Measurements from ENCODE around the gene SPRYD3.
A peak's percentile ranks its signal among the peaks of the same experiment; 100 is the strongest.
"Not testable (repeated sequence)": the region's sequence is repeated elsewhere in the genome, so short reads cannot be mapped to it uniquely, and the experiment has no call there.

SPRYD3 gene

DNA sequence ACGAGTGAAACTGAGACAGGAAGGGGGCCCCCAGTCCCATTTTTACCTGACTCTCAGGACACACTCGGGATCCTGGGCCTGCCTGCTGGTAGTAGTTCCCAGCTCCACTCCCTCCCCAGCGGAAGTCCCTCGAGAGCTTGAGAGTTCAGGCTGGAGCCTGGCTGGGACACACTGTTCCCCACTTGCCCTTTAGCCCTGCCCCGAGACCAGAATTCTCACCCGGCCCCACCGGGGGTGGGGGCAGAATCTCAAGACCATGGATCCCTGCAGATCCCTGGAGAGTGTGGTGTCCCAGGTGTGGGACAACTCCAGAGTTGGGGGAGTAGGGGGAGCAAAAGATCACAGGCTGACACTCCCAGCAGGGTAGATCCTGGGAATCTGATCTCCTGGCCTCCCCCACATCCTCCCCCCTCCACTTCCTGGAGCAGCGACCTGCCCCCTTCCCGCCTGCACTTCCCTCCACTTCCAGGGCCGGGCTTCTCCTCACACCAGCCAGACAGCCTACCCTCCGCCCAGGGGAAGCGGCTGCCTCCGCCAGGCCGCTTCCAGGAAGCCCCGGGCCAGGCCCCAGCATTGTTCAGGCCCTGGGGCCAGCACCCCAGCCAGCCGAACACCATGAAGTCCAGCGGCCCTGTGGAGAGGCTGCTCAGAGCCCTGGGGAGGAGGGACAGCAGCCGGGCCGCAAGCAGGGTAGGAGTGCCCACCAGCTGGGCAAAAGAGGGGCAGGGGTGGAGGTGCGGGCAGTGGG, 29.4 kb downstream of the SPRYD3 start, which contains the start of gene TNS2:
TNS2 (plus strand) TSS at position 495 of the 748 bp plus-strand sequence; CDS start at position 616, 121 bp downstream.
- DNase-seq: peak; percentile 65

DNA sequence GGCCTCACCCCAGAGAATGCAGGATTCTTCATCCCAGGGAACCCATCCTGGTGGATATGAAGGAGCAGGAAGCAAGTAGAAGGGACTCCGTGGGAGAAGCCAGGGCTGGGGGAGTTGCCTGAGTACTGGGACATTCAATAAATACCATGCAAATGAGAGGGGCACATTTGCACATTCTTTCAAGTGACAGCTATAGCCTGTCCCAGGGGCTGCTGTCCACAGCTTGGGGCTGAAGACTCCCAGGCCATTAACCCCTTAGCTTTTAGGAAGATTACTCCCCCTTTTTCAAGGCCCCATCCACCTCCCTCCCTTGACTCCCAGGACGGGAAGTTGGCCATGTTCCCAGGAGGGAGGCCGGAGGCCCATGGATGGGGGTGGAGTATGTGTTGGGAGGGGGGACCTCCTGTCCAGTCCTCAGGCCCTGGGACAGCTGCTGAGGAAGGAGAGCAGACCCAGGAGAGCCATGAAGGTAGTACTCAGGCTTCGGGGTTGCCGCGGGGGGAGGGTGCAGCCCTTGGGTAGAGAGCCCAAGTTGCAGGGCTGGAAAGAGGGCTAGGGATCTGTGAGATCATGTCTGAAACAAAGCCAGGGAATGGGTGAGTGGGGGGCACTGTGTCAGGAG, 30.3 kb downstream of the SPRYD3 start:
- peak; percentile 64 for DNase-seq

- DNase-seq: no peak
Observed at GRCh38 chr12:53048033-53048779, 31.0 kb downstream of the SPRYD3 start.

- DNase-seq: peak; percentile 93
Observed at GRCh38 chr12:53047221-53048032, 31.8 kb downstream of the SPRYD3 start.

GRCh38 chr12:53046655-53047220, 32.5 kb downstream of the SPRYD3 start:
- peak; percentile 93 for DNase-seq

DNA sequence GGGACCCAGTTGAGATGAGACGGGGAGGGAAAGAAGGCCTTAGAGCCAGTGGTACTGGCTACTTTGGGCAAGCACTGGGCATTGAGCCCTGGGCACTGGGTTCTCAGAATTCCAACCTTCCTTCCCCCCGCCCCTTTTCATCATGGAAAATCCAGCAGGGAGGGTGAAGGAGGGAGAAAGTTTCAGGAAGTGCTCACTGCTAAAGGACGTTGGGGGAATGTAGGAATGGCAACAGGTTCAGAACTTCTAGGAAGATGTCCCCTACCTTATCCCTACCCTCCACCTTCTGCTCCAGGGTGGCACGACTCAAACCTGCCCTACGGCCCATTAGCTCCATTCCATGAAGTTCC, 33.5 kb downstream of the SPRYD3 start:
- no peak for DNase-seq

DNA sequence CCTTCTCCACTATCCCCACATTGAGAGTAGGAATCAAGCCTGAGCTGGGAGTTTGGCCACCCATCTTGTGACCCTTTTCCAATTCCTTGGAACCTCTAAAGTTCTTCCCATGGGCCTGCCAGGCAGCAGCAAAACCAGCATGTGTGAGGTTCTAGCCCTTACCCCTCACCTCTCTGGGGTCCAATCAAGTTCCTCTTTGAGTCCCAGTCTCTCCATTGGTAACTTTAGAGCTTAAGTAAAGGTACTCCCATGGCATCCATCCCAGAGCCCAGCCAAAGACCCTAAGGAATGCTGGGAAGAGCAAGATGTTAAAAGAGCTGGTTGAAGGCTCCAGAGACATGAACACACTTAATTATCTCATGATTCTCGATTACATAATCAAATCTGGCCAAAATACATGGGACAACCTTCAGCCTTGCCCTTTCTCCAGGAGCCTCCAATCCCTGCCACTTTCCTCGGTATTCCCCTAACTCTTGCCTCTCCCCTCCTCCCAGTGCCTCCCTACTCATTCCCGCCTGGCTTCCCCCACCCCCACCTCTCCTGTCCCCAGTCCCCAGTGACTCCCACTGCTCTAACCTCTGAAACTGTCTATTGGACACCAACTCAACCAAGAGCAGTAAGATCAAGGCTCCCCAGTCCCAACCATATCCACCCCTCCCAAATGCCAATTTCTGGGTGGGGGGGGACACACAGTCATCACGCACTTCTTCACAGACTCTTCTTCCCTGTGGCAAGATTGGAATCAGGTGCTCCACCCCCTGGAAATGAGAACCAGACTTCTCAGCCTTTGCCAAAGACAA, 34.1 kb downstream of the SPRYD3 start:
- DNase-seq: no peak

DNA sequence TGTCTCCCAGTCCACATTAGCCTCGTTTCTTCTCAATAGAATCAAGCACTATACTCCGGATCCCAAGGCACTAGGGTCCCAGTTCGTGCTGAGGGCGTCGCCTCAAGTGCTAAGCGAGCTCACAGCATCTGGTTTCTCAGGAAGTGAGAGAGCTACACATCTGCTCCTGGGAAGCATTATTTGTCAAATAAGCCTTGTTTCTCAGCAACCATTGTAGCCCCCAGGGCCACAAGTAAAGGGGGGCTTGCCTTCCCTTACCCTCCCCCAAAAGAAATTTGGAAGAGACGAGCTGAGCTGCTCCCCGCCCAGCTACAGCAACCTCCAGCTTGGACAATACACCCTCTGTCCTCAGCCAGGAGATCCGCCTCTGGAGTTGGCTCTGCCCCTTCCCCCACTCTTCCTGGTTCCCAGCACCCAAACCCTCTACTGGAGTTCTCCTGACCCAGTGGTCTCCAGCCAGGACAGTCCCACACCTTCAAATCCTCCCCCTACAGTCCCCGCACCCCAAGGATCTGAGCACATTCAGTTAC, 35.1 kb downstream of the SPRYD3 start:
- DNase-seq: no peak

GRCh38 chr12:53042607-53043454, 36.4 kb downstream of the SPRYD3 start:
- DNase-seq: no peak

GRCh38 chr12:53039851-53040250, 39.3 kb downstream of the SPRYD3 start:
- no peak for DNase-seq

DNA sequence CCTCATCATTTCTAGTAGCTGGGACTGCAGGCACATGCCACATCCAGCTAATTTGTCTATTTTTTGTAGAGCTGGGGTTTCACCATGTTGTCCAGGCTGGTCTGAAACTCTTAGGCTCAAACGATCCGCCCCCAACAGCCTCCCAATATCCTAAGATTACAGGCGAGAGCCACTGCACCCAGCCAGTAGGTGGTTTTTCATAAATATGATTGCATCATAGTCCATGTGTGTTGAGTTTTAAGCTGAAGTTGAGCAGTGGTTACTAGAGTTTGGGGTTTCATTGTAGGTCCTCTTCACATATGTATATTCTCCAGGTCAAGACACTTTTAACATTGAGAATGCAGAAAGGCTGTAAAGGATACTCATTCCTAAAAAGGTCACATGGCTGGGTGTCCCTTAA, 42.4 kb downstream of the SPRYD3 start:
- no peak for DNase-seq

GRCh38 chr12:53034459-53034858, 44.7 kb downstream of the SPRYD3 start:
- DNase-seq: no peak

- not testable (repeated sequence) for DNase-seq
Observed at GRCh38 chr12:53033832-53034231, 45.4 kb downstream of the SPRYD3 start.

DNA sequence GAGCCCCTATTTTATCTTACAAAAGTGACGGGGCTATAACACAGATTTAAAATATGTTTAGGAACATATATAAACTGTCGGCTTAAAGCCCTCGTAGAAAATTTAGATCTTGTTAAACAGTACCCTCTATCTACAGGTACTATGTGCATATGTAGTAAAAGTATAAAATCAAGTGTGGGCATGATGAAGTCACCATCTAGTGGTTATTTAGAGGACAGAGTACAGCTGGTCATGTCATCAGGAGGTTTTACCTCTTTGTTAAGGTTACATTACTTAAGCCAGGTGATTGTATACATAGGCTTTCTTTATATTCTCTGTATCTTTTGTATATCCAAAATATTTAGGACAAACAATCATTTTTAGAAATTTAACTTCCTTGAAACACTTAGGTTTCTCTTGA, 47.6 kb downstream of the SPRYD3 start:
- no peak for DNase-seq

DNA sequence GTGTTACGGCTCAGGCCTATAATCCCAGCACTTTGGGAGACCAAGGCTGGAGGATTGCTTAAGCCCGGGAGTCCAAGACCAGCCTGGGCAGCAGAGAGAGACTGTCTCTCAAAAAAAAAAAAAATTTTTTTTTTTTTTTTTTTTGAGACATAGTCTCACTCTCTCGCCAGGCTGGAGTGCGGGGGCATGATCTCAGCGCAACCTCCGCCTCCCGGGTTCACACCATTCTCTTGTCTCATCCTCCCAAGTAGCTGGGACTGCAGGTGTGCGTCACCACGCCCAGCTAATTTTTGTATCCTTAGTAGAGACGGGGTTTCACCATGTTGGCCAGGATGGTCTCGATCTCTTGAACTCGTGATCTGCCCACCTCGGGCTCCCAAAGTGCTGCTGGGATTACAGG, 52.2 kb downstream of the SPRYD3 start:
- DNase-seq: not testable (repeated sequence)

- DNase-seq: no peak
Observed at GRCh38 chr12:53025250-53025649, 53.9 kb downstream of the SPRYD3 start.

- no peak for DNase-seq
Observed at GRCh38 chr12:53014709-53015108, 64.5 kb downstream of the SPRYD3 start.

Measured in fibroblast of skin of abdomen (primary cell).